Gastroesophageal sphincter (tissue), 4 donors: Measurements from ENCODE around the gene PPTC7. TPM values are rescaled to one million over a fixed set of nuclear protein-coding genes. Genes with fewer than 3 reads are reported as not detected.

ENCODE experiments used
- ATAC-seq: fragments of 150-250 bp; one replicate; pipeline ENCODE4 v1.9.1; 2016; ENCODE audit warnings: mild to moderate bottlenecking, moderate library complexity
- H3K27ac ChIP-seq, 4 donors: fragments of 200-600 bp; sonication (generic) in 3 of 4; 1 replicate in 3 of 4; 2 replicates in 1 of 4; pipeline ENCODE4 v1.5.1; 2016 to 2019
- H3K27me3 ChIP-seq: fragments of 200-600 bp; sonication (generic); one replicate; pipeline ENCODE4 v1.5.1; 2019
- H3K36me3 ChIP-seq, 2 donors: fragments of 200-600 bp; sonication (generic); one replicate each; pipeline ENCODE4 v1.5.1; 2019; ENCODE audit warnings: control low read depth in 1 of 2
- H3K4me1 ChIP-seq, 3 donors: fragments of 200-600 bp; sonication (generic); 1 replicate in 2 of 3; 2 replicates in 1 of 3; pipeline ENCODE4 v1.5.1; 2016 to 2019; ENCODE audit warnings: control low read depth in 2 of 3
- H3K4me3 ChIP-seq, 2 donors: fragments of 200-600 bp; sonication (generic); one replicate each; pipeline ENCODE4 v1.5.1; 2019; ENCODE audit warnings: mild to moderate bottlenecking in 1 of 2, moderate library complexity in 1 of 2
- H3K9me3 ChIP-seq, 3 donors: fragments of 200-600 bp; sonication (generic); one replicate each; pipeline ENCODE4 v1.5.1; 2017 to 2019; ENCODE audit warnings: control low read depth in 2 of 3
- EP300 ChIP-seq: sonication (generic); formaldehyde crosslinking; IDR thresholded peaks from one replicate; pipeline ENCODE4 v1.6.1; 2017; ENCODE audit warnings: antibody characterized with exemption, mild to moderate bottlenecking
- POLR2A ChIP-seq, 2 donors: fragments of 450-650 bp; IDR thresholded peaks; one replicate each; pipeline ENCODE4 v1.6.1; 2017; ENCODE audit warnings: antibody characterized with exemption in 2 of 2, mild to moderate bottlenecking in 2 of 2, moderate library complexity in 1 of 2
- POLR2AphosphoS5 ChIP-seq: sonication (generic); formaldehyde crosslinking; IDR thresholded peaks from one replicate; pipeline ENCODE4 v1.6.1; 2017; ENCODE audit warnings: antibody characterized with exemption
- WGBS, 2 donors: methylation state at CpG; one replicate each; pipeline ENCODE4 v1.1.5; 2018; ENCODE audit warnings: low coverage in 1 of 2; 5-methylcytosine and 5-hydroxymethylcytosine counted together
- total RNA-seq, 4 donors: library from RNA; depleted of rRNA; stranded (reverse); fragments of >200 nt; gene quantifications; one replicate each; pipeline ENCODE4 v1.1.0, GENCODE V29; 2016
- TF ChIP-seq, protein P1 (sequence below), 4 experiments: fragments of 200-600 bp in 2 of 4; fragments of 450-650 bp in 2 of 4; sonication (generic) in 1 of 4; IDR thresholded peaks; one replicate each; pipeline ENCODE4 v1.5.1; 2017 to 2019; ENCODE audit warnings: antibody characterized with exemption in 4 of 4, mild to moderate bottlenecking in 2 of 4, moderate library complexity in 2 of 4

The PPTC7 gene
- total RNA-seq, 4 donors from 2014 or later: 37.5 to 48.6 (median 41.9) TPM

DNA sequence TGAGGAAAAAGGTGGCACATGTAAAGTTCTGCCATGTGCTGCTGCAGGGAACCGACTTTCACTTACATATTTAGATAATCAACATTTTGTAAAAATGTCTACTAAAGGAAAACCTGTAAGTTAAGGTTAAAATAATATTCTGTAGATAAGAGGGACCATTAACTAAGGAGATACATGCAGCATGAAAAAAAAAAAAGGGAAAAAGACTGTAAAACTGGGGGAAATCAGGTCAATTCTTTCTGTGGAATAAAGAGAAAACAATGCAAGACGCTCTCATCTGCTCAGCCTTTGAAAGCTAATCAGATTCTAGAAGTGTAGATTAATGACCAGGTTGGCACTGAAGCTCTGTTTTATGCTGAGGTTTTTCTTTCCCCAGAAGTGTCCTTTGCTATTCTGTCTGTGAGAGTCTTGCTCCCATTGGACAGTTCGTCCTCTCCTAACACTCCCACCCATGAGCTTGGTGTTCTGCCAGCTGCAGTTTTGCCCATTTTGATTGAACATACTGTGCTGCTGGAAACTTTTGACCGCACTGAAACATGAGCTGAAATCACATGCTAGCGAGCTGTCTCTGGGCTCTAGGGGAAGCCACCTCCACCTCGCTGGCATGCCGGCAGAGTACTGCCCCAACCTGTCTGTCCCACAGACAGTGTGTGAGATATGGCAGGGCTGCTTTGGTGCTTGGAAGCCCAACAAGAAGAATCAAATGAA, 39.7 kb downstream of the PPTC7 start:
- H3K9me3 ChIP-seq: no peaks in the 10 kb centered on the region
- H3K4me1 ChIP-seq: peaks cover 27 to 97% (median 30%) of the 10 kb centered on the region in 3 donors
- 9 to 12% methylated on average over 3 to 7 of the region's 7 CpGs for WGBS, 2 donors
- peaks cover 0 to 20% of the 10 kb centered on the region in 2 donors for H3K36me3 ChIP-seq
- TF ChIP-seq, protein P1, sequence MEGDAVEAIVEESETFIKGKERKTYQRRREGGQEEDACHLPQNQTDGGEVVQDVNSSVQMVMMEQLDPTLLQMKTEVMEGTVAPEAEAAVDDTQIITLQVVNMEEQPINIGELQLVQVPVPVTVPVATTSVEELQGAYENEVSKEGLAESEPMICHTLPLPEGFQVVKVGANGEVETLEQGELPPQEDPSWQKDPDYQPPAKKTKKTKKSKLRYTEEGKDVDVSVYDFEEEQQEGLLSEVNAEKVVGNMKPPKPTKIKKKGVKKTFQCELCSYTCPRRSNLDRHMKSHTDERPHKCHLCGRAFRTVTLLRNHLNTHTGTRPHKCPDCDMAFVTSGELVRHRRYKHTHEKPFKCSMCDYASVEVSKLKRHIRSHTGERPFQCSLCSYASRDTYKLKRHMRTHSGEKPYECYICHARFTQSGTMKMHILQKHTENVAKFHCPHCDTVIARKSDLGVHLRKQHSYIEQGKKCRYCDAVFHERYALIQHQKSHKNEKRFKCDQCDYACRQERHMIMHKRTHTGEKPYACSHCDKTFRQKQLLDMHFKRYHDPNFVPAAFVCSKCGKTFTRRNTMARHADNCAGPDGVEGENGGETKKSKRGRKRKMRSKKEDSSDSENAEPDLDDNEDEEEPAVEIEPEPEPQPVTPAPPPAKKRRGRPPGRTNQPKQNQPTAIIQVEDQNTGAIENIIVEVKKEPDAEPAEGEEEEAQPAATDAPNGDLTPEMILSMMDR (IDR thresholded peaks at IDR 0.05): no peak
- TF ChIP-seq EP300 (no peak), POLR2AphosphoS5 (peak; percentile 81), POLR2A (IDR thresholded peaks at IDR 0.05) (no peak)
- ATAC-seq: peak; percentile 96
- peak overlapping the region; percentile 89 to 99 (median 92) for H3K27ac ChIP-seq
- H3K27me3 ChIP-seq: no peaks in the 10 kb centered on the region
- peak overlapping the region in 1 of 2 donors; percentile 8 for H3K4me3 ChIP-seq

DNA sequence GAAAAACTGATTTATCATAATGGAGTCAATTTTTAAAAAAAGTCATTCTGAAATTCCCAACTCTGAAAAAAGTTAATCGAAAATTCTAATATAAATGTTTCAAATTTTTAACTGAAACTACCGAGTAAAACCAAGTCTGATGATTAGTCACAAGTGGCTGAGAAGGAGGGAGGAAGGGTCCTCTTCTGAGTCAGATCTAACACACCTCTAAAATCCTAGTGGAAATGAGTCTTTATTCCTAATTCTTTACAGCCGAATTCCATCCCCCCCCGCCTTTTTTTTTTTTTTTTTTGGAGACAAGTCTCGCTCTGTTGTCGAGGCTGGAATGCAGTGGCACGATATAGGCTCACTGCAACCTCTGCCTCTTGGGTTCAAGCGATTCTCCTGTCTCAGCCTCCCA, 43.1 kb downstream of the PPTC7 start:
- 53 to 72% methylated on average over 4 to 7 of the region's 8 CpGs for WGBS, 2 donors
- no peak for TF ChIP-seq POLR2A (IDR thresholded peaks at IDR 0.05)
- TF ChIP-seq, protein P1 (IDR thresholded peaks at IDR 0.05): no peak
- no peak for TF ChIP-seq EP300
- no peak for TF ChIP-seq POLR2AphosphoS5
- H3K27me3 ChIP-seq: no peaks in the 10 kb centered on the region
- H3K4me1 ChIP-seq: peaks cover 17 to 99% (median 27%) of the 10 kb centered on the region in 3 donors
- H3K36me3 ChIP-seq: peaks cover 0 to 43% of the 10 kb centered on the region in 2 donors
- H3K4me3 ChIP-seq: no peak overlapping the region
- H3K27ac ChIP-seq: peak overlapping the region; percentile 43 to 90 (median 77)
- H3K9me3 ChIP-seq: no peaks in the 10 kb centered on the region
- no peak for ATAC-seq

DNA sequence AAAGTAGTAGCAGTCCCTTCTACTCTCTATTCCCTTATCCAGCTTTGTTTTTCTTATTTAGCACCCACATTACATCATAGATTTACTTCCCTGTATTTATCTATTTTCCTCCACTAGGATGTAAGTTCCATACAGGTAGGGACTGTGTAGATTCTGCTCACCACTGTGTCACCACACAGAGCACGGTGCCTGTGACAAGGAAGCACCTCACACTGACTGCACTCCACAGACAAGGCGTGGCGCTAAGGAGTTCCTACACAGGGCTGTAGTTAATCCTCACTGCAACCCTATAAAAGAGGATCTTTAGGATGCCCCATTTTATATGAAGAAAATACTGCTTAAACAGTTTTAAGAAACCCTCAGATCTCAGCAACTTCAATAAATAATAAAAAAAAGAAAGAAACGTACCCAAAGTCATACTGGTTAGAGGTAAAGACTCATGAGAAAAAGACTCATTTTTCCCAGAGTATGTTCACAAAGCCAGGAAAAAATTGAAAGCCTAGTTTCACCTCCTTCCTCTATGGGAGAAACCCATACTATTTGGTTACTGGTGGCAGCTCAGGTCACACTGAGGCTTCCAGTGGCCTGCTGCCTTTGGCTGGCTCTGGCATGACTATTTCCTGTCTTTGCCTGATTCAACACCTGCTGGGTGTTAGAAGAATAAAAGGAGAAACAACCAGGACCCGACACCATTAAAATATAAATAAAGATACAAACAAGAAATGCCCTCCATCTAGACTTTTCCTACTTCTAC, 44.1 kb downstream of the PPTC7 start:
- TF ChIP-seq, protein P1 (IDR thresholded peaks at IDR 0.05): no peak
- H3K9me3 ChIP-seq: no peaks in the 10 kb centered on the region
- no peak overlapping the region for H3K4me3 ChIP-seq
- peak overlapping the region; percentile 51 to 90 (median 84) for H3K27ac ChIP-seq
- peaks cover 0 to 39% of the 10 kb centered on the region in 2 donors for H3K36me3 ChIP-seq
- ATAC-seq: no peak
- no peaks in the 10 kb centered on the region for H3K27me3 ChIP-seq
- WGBS, 2 donors: 92 to 94% methylated on average over 2 to 3 of the region's 5 CpGs
- H3K4me1 ChIP-seq: peaks cover 14 to 99% (median 20%) of the 10 kb centered on the region in 3 donors

DNA sequence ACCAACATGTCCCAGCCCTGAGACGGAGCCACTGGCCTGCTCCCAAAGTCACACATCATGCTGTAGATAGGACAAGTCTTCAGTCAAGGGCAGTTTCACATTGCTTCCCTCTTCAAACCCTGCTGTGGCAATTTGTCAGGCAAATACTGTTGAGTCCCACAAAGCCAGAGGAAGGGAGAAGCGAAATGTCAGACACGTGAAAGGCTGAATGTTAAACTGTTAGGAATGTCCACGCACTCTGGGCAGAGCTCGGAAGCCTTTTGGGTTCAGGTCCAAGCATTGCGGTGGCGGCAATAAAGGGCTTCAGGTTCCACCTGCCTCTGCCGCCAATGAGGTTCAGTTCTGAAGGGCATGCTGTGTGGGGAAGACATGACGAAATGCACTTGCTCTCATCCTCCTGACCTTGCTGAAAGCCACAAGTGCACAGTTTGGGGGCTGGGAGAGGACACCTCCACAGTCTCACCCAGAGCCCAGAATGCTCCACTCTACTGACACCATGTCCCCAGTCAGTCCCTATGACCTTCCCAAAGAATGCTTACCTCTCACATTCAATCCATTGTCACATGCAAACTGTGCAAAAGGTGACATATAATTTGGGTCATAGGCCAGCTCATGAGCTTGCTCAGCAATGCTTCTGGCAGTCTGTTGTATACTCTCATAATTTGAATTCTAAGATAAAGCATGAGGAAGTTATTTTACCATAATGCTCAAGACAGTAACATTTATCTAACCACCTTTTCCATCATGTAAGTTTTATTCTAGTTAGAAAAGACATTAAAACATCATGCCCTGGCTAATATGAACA, 45.3 kb downstream of the PPTC7 start:
- Histone ChIP-seq H3K9me3 (no peaks in the 10 kb centered on the region), H3K4me1 (peaks cover 5 to 100% (median 18%) of the 10 kb centered on the region in 3 donors), H3K36me3 (peaks cover 0 to 39% of the 10 kb centered on the region in 2 donors), H3K4me3 (no peak overlapping the region), H3K27ac (peak overlapping the region; percentile 32 to 90 (median 84)), H3K27me3 (no peaks in the 10 kb centered on the region)
- peak; percentile 60 for ATAC-seq
- TF ChIP-seq POLR2A (IDR thresholded peaks at IDR 0.05) (no peak), POLR2AphosphoS5 (peak; percentile 74)
- 21 to 45% methylated on average over 3 to 8 of the region's 9 CpGs for WGBS, 2 donors
